Fibroblast of gingiva (primary cell): ENCODE results near the gene ZNF48.

Source experiments
- DNase-seq: peaks from one replicate; pipeline ENCODE4 v3.0.0-alpha.2; 2011; ENCODE audit warnings: low read depth

ZNF48 gene

GRCh38 chr16:30407804-30408534 lies 12.7 kb downstream of the ZNF48 start:
- DNase-seq, result no peak

DNA sequence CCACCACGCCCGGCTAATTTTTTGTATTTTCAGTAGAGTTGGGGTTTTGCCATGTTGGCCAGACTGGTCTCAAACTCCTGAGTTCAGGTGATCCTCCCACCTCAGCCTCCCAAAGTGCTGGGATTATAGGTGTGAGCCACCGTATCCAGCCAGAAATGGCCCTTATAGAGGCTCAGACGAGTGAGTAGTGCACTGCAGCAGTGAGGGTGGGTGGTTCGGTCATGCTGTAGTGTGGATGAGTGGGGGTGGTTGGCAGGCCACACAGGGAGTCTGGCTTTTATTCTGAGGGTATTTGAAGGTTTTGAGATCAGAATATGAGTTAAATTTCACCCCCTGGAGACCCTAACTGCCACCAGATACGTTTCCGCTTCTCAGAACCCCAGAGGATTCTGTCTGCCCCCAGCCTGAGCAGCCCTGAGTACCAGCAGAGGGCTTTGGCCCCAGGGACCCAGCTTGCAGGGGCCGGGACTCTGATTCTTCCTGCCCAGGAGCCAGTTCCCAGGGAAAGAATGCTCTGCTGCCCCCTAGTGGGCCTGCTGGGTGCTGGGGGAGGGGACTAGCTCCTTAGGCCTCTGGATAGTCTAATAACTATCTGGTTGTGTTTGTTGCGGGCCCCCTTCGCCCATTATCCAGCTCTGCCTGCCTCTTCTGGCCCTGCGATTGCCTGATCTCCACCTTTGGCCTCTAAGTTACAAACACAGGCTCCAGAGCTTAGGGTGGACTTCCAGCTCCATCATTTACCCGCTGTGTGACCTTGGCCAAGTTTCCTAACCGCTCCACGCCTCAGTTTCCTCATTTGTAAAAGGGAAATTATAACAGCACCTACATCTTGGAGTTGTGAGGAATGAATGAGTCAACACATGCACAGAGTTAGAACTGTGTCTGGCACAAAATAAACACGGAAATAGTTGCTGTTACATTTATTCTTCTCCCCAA lies 14.2 kb downstream of the ZNF48 start:
- DNase-seq, result peak; percentile 73

DNA sequence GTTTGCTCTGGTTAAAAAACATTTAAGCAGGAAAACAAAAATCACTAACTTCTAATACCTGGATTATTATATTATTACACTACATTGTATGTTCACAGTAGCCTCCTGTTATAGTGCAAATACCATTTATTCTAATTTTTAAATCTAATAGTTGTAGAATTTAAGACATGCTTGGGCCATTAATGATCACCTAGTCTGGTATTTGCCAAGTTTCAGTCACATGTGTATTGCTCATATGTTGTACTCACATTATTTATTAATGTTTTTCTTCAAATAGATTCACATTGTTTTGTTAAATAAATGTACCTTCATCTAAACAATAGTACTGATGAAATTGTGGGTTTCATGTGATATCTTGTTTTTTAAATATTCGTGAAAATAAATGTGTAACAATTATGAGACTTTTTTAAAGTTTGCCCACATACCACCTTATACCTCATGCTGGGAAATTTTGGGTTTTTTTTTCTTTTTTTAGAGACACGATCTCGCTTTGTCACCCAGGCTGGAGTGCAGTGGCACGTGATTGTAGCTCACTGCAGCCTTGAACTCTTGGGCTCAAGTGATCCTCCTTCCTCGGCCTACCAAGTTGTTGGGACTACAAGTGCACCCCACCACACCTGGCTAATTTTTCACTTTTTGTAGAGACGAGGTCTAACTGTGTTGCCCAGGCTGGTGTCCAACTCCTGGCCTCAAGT lies 18.0 kb downstream of the ZNF48 start:
- DNase-seq, result no peak

GRCh38 chr16:30414159-30414558 lies 18.9 kb downstream of the ZNF48 start:
- no peak for DNase-seq

- no peak for DNase-seq
Observed at GRCh38 chr16:30416047-30416603, 20.9 kb downstream of the ZNF48 start.

DNA sequence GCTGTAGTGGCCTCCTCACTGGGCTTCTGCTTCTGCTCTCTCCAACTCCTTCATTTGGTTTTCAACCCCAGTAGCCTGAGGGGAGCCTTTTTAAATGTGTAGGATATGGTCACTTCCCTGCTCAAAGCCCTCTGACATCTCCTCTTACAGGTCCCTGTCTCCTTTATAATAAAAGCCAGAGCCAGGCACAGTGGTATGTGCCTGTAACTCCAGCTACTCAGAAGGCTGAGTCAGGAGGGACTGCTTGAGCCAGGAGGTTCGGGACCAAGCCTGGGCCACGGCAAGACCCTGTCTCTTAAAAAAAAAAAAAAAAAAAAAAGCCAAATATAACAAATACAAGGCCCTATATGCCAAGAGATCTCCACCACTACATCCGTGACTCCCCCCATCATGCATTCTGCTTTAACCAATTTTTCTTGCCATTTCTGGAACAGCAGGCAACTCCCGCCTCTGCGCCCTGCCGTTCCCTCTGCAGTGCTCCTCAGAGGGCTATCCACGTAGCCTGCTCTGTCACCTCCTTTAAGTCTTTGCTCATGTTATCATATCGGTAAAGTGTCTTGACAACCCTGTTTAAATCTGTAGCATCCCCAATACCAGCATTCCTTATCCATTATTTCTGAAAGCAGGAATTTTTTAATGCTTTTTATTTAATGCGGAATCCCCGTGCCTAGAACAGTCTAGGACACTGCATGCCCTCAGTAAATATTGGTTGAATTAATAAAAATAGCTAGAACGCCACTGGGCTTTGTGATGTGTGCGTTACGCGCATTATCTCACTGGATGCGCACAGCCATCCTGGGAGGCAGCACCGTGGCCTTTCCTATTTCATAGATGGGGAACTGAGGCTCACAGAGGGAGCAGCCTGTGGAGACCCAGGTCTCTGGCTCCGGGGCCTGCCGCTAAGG lies 21.7 kb downstream of the ZNF48 start:
- DNase-seq, result no peak

GRCh38 chr16:30417529-30418349 lies 22.5 kb downstream of the ZNF48 start:
- peak; percentile 92 for DNase-seq

DNA sequence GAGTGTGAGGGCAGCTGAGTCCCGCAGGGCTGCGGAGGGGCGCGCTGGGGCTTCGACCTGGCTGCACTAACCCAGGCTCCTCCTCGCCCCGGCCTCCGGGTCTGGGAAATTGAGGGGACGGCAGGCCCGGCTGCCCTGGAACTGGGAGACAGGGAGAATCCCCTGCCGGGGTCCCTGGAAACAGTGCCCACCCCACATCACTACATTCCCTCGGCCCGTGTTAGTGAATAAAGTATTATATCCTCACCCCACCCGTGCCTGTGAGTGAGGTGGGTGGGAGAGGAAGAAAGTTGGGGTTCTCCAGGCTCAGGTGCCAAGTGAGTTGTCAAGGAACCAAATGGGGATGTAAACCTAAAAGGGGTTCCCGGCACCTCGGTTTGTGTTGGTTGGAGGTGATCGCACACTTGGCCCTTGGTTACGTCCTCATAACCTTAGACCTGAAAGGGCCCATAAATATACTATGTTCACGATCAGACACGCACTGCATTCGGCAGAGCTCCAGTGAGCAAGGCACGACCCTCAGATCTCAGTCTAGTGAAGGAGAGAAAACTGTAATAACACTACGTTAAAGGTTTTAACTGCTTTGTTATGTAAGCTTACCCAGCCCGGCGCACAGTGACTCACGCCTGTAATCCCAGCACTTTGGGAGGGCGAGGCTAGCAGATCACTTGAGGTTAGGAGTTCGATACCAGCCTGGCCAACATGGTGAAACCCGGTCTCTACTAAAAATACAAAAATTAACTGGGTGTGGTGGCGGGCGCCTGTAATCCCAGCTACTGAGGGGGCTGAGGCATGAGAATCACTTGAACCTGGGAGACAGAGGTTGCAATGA lies 23.3 kb downstream of the ZNF48 start:
- no peak for DNase-seq

DNA sequence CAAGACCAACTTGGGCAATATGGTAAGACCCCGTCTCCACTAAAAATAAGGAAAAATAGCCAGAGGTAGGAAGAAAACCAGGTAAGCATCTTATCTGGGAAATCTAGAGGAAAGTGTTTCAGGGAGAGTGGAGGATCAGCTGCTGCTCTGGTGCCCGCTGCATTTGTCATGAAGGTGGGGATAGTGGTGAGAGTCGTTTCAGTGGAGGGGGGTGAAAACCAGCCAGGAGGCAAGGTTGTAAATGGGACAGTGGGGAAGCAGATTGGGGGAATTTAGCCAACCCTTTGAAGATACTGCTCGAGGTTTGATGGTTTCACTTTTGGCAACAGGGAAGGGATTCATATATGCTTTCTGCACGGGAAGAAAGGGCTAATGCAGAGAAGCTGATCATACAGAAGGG lies 25.8 kb downstream of the ZNF48 start:
- no peak for DNase-seq

- no peak for DNase-seq
Observed at GRCh38 chr16:30428055-30428454, 32.8 kb downstream of the ZNF48 start.

DNA sequence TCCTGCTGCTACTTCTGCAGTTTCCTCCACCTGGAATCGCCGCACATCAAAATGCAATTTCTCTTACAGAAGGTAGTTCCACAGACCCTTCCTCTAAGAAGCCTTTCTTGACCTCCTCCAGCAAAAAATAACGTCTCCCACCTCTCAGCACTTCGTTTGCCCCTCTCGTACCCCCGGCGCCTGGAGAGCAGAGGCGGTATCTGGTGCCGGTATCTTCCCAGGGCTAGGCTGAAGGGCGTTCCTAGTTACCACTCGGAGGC lies 34.1 kb downstream of the ZNF48 start:
- DNase-seq, result no peak

DNA sequence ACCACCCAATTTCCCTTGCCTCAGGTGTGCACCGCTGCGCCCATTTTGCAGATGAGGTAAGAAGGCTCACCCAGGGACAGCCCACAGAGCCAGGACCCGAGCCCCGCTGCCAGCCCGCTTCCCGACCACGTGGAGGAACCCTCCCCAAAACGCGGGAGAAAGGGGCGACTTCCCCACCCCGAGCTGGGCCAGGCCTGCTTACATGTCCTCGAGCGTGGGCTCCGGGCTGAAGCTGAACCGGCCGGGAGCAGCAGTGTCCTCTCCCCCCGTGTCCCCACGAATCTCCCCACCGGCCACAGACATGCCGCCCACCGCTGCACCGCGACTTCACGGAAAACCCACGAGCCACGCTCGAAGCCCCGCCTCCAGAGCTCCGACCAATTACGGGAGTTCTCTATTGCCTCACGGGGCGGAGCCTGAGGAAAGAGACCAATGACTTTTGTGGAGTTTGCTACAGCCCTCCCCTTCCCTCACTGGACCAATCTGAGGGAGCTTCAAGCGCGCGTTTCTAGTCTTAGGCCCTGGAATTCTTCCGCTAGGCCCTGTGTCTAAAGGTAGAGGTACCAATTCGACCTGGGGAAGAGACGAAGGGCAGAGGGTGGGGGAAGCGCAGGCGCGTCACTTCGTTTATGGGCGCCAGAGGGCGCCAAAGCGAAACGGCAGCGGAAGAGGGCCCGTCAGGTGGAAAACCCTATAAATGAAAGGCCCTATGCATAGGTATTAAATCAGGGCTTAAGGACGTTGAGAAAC lies 34.6 kb downstream of the ZNF48 start, which contains the start of gene DCTPP1:
Gene DCTPP1 (minus strand): TSS at position 353 of the 750 bp plus-strand sequence. CDS start 50 bp downstream, at position 303.
- peak; percentile 93 for DNase-seq

- peak; percentile 5 for DNase-seq
Observed at GRCh38 chr16:30430428-30430970, 35.3 kb downstream of the ZNF48 start.

DNA sequence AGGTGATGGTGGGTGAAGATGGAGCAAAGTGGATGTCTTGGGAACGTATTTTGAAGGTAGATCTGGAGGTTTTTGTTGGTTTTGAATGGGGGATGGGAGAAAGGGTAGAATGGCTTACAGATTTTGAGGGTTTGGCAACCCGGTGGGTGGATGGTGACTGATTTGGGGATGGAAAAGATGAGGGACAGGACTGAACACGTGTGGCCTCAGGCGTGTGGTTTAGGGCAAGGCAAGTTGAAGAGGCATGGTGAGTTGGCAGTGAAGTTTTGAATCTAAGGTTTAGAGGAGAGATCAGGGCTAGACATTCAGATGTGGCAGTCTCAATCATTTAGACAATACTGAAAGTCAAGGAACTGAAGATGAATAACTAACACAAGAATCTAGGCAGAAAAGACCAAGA lies 39.6 kb downstream of the ZNF48 start:
- no peak for DNase-seq

DNA sequence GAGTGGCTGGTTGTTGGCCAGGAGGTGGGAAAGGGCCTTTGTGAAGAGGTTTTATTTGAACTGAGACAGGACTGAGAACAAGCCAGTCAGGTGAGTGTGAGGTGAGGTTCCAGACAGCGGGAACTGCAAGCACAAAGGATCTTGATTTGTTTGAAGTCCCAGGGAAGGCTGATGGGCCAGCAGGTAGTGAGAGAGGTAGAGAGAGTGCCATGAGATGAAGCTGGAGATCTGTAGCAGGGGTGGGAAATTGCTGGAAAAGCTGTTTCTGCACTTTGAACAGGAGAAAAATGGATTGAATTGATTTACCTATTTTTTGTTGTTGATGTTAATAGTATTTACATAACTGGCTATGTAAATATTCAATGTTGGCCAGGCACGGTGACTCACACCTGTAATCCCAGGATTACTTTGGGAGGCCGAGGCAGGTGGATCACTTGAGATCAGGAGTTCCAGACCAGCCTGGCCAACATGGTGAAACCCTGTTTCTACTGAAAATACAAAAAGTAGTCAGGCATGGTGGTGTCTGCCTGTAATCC lies 42.4 kb downstream of the ZNF48 start:
- DNase-seq, result no peak

- no peak for DNase-seq
Observed at GRCh38 chr16:30438835-30439234, 43.6 kb downstream of the ZNF48 start.

DNA sequence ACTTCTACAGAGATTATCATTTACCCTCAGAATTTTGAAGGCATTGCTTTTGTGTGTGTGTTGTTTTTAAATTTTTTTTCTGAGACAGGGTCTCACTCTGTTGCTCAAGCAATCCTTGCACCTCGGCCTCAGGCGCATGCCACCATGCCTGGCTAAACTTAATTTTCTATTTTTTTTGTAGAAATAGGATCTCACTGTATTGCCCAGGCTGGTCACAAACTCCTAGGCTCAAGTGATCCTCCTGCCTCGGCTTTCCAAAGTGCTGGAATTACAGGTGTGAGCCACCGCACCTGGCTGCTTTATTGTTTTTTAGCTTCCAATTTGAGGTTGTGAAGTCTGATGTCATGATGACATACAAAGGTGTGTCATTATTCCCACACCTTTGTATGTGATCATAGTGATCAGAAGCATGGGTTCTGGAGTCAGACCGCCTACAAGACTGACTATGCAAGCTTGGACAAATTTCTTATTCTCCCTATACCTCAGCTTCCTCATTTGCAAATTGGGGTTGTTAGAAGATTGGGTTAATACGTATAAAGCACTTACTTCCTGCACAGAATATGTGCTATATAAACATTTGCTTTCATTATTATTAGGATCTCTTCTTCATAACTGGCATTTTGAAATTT lies 44.6 kb downstream of the ZNF48 start:
- no peak for DNase-seq

GRCh38 chr16:30443631-30444030 lies 48.4 kb downstream of the ZNF48 start:
- no peak for DNase-seq
